Neural crest cell (in vitro differentiated cells): ENCODE data around the gene PRSS22. TPM values are rescaled to one million over a fixed set of nuclear protein-coding genes. Genes with fewer than 3 reads are reported as not detected.

Experiments
- DNase-seq: peaks from one replicate; pipeline ENCODE4 v3.0.0; 2021; ENCODE audit warnings: low read depth, mixed read lengths, low spot score
- H3K27ac Mint-ChIP-seq: one replicate; pipeline ENCODE4 v1.8.0; 2021; ENCODE audit warnings: mild to moderate bottlenecking, mixed read lengths; ENCODE audit not compliant: unreplicated experiment
- H3K27me3 Mint-ChIP-seq: 2 replicates; pipeline ENCODE4 v1.8.0; 2021; ENCODE audit warnings: low read depth, mild to moderate bottlenecking, mixed read lengths
- H3K36me3 Mint-ChIP-seq: 2 replicates; pipeline ENCODE4 v1.8.0; 2021; ENCODE audit warnings: low read depth, mild to moderate bottlenecking, mixed read lengths
- H3K4me1 Mint-ChIP-seq: 2 replicates; pipeline ENCODE4 v1.8.0; 2021; ENCODE audit warnings: mixed read lengths
- H3K4me3 Mint-ChIP-seq: one replicate; pipeline ENCODE4 v1.8.0; 2021; ENCODE audit warnings: mild to moderate bottlenecking, mixed read lengths
- H3K9me3 Mint-ChIP-seq: 2 replicates; pipeline ENCODE4 v1.8.0; 2021; ENCODE audit warnings: mixed read lengths
- CTCF ChIP-seq: fragments of 200-600 bp; sonication (generic); conservative IDR thresholded peaks from 2 replicates; pipeline ENCODE4 v1.5.0; 2021; ENCODE audit warnings: antibody characterized with exemption, mild to moderate bottlenecking
- total RNA-seq: library from RNA; stranded (reverse); gene quantifications from 2 replicates; pipeline ENCODE4 v1.2.1, GENCODE V29; 2021

The PRSS22 gene
- total RNA-seq, 1 donor from 2014 or later = not detected

- no peaks in the 10 kb centered on the region for H3K4me1 Mint-ChIP-seq
- no peak for DNase-seq
- TF ChIP-seq CTCF = no peak
- no peaks in the 10 kb centered on the region for H3K9me3 Mint-ChIP-seq
- H3K27ac Mint-ChIP-seq = no peak overlapping the region
- H3K36me3 Mint-ChIP-seq = no peaks in the 10 kb centered on the region
- no peak overlapping the region for H3K4me3 Mint-ChIP-seq
- H3K27me3 Mint-ChIP-seq = peaks cover 28% of the 10 kb centered on the region
Measured at GRCh38 chr16:2843526-2843925, 14.4 kb downstream of the PRSS22 start.

- no peaks in the 10 kb centered on the region for H3K36me3 Mint-ChIP-seq
- peaks cover 1% of the 10 kb centered on the region for H3K4me1 Mint-ChIP-seq
- H3K27ac Mint-ChIP-seq = no peak overlapping the region
- TF ChIP-seq CTCF = peak; percentile 53
- H3K9me3 Mint-ChIP-seq = no peaks in the 10 kb centered on the region
- DNase-seq = peak; percentile 32
- H3K27me3 Mint-ChIP-seq = peaks cover 37% of the 10 kb centered on the region
- no peak overlapping the region for H3K4me3 Mint-ChIP-seq
Measured at GRCh38 chr16:2842340-2843000, 15.5 kb downstream of the PRSS22 start.

- H3K4me3 Mint-ChIP-seq = no peak overlapping the region
- H3K4me1 Mint-ChIP-seq = peaks cover 8% of the 10 kb centered on the region
- DNase-seq = no peak
- TF ChIP-seq CTCF = no peak
- H3K36me3 Mint-ChIP-seq = no peaks in the 10 kb centered on the region
- H3K9me3 Mint-ChIP-seq = no peaks in the 10 kb centered on the region
- peaks cover 44% of the 10 kb centered on the region for H3K27me3 Mint-ChIP-seq
- H3K27ac Mint-ChIP-seq = no peak overlapping the region
Measured at GRCh38 chr16:2841606-2842339, 16.2 kb downstream of the PRSS22 start.

GRCh38 chr16:2840914-2841313 lies 17.1 kb downstream of the PRSS22 start:
- peaks cover 9% of the 10 kb centered on the region for H3K4me1 Mint-ChIP-seq
- no peak overlapping the region for H3K4me3 Mint-ChIP-seq
- H3K27ac Mint-ChIP-seq = no peak overlapping the region
- no peaks in the 10 kb centered on the region for H3K36me3 Mint-ChIP-seq
- no peak for TF ChIP-seq CTCF
- DNase-seq = no peak
- H3K27me3 Mint-ChIP-seq = peaks cover 50% of the 10 kb centered on the region
- H3K9me3 Mint-ChIP-seq = no peaks in the 10 kb centered on the region

GRCh38 chr16:2839650-2840450 lies 18.1 kb downstream of the PRSS22 start:
- H3K4me1 Mint-ChIP-seq = peaks cover 9% of the 10 kb centered on the region
- peaks cover 49% of the 10 kb centered on the region for H3K27me3 Mint-ChIP-seq
- no peak overlapping the region for H3K4me3 Mint-ChIP-seq
- TF ChIP-seq CTCF = no peak
- DNase-seq = no peak
- no peaks in the 10 kb centered on the region for H3K36me3 Mint-ChIP-seq
- no peaks in the 10 kb centered on the region for H3K9me3 Mint-ChIP-seq
- H3K27ac Mint-ChIP-seq = no peak overlapping the region
